Activated T-helper 2 cell treated with anti-CD3 and anti-CD28 coated beads, Interferon-gamma antibody, Interleukin-2, Interleukin-4, amounts not matched to agents 10 μg/mL and 5 μg/mL and 100 μg/mL, durations not matched to agents 14 hours and 24 hours and 36 hours (primary cell): ENCODE results near the gene OR1A1. TPM values are rescaled to one million over a fixed set of nuclear protein-coding genes. Genes with fewer than 3 reads are reported as not detected.
"Not testable (repeated sequence)": the region's sequence is repeated elsewhere in the genome, so short reads cannot be mapped to it uniquely, and the experiment has no call there.

ENCODE experiments used
- DNase-seq: peaks from one replicate; pipeline ENCODE4 v3.0.0; 2021; ENCODE audit warnings: low spot score
- H3K27ac Mint-ChIP-seq: one replicate; pipeline ENCODE4 v1.8.0; 2021; ENCODE audit warnings: mixed read lengths
- H3K27me3 Mint-ChIP-seq: one replicate; pipeline ENCODE4 v1.8.0; 2021; ENCODE audit warnings: low read depth, mixed read lengths
- H3K36me3 Mint-ChIP-seq: one replicate; pipeline ENCODE4 v1.8.0; 2021; ENCODE audit warnings: low read depth, mixed read lengths
- H3K4me1 Mint-ChIP-seq: one replicate; pipeline ENCODE4 v1.8.0; 2021; ENCODE audit warnings: low read depth, mixed read lengths
- H3K4me3 Mint-ChIP-seq: one replicate; pipeline ENCODE4 v1.8.0; 2021; ENCODE audit warnings: low read depth, mild to moderate bottlenecking, moderate library complexity, mixed read lengths
- H3K9me3 Mint-ChIP-seq: one replicate; pipeline ENCODE4 v1.8.0; 2021; ENCODE audit warnings: mixed read lengths
- intact Hi-C: fragments of 100-400 bp; cut with micrococcal nuclease; formaldehyde crosslinking; loops from one replicate; pipeline ENCODE4 v1.15.1; 2023
- total RNA-seq: library from RNA; stranded (reverse); gene quantifications from 2 replicates; pipeline ENCODE4 v1.2.3, GENCODE V29; 2022

OR1A1 gene, protein sequence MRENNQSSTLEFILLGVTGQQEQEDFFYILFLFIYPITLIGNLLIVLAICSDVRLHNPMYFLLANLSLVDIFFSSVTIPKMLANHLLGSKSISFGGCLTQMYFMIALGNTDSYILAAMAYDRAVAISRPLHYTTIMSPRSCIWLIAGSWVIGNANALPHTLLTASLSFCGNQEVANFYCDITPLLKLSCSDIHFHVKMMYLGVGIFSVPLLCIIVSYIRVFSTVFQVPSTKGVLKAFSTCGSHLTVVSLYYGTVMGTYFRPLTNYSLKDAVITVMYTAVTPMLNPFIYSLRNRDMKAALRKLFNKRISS
- total RNA-seq = not detected in 2 replicates

- no peaks in the 10 kb centered on the region for H3K4me1 Mint-ChIP-seq
- H3K4me3 Mint-ChIP-seq = no peak within 1 kb of the TSS
- H3K9me3 Mint-ChIP-seq = no peaks in the 10 kb centered on the region
- no peak within 1 kb of the TSS for H3K27ac Mint-ChIP-seq
- no peak for DNase-seq
- intact Hi-C loops = no loop called here
- H3K27me3 Mint-ChIP-seq = no peaks in the 10 kb centered on the region
- H3K36me3 Mint-ChIP-seq = no peaks in the 10 kb centered on the region
Observed at GRCh38 chr17:3207367-3207766, at the start of gene OR1A1. TSS of gene OR1A1 (plus strand) at chr17:3207667. CDS start at chr17:3215621, 7,954 bp downstream.

GRCh38 chr17:3167574-3167973 is 39.9 kb upstream of the OR1A1 start:
- no peaks in the 10 kb centered on the region for H3K4me1 Mint-ChIP-seq
- H3K4me3 Mint-ChIP-seq = no peak overlapping the region
- H3K9me3 Mint-ChIP-seq = no peaks in the 10 kb centered on the region
- no peaks in the 10 kb centered on the region for H3K27me3 Mint-ChIP-seq
- no peak for DNase-seq
- no peak overlapping the region for H3K27ac Mint-ChIP-seq
- intact Hi-C loops = no loop called here
- H3K36me3 Mint-ChIP-seq = no peaks in the 10 kb centered on the region

DNA sequence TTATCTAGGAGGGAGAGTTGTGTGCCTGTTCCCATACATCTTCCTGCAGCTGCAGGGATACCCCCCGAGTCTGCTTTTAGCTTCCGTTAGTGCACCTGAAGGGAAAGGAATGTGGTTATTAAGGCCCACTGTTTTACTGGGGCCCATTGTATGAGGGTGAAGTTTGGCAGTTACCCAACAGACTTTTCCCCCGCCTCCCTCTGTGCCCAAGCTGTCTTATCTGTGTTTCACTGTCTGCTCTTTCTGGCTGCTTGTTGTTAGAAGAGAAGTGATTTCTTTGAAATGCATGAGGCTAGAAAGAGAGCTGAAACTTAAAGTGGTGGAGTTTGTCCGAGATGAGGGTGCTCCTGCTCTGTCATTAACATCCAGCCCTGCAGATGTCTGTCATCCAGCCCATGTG is 17.5 kb upstream of the OR1A1 start:
- Mint-ChIP-seq H3K4me3 (no peak overlapping the region), H3K27me3 (peaks cover 2% of the 10 kb centered on the region), H3K4me1 (no peaks in the 10 kb centered on the region), H3K36me3 (no peaks in the 10 kb centered on the region), H3K27ac (no peak overlapping the region), H3K9me3 (no peaks in the 10 kb centered on the region)
- intact Hi-C loops = no loop called here
- DNase-seq = no peak

DNA sequence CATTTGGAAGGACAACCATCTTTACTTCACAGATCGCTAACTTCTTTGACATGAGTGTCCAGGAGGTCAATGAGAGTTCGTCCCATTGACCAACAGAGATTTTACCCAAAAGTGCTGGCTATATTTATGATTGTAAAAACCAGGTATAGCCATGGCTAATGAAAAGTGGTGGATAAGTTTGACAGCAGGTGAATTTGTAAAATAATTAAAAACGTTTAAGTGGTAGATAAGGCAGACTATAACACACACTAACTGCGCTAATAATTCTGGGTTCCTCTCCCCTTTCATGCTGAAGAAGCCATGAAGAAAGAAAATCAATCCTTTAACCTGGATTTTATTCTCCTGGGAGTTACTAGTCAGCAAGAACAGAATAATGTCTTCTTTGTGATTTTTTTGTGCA is 10.2 kb upstream of the OR1A1 start, which contains the start of gene OR1A2:
OR1A2 (plus strand) TSS at position 301 of the 400 bp plus-strand sequence; CDS start at position 301, 0 bp downstream.
- no peak for DNase-seq
- peaks cover 2% of the 10 kb centered on the region for H3K27me3 Mint-ChIP-seq
- no peaks in the 10 kb centered on the region for H3K4me1 Mint-ChIP-seq
- no peak within 1 kb of the TSS for H3K4me3 Mint-ChIP-seq
- H3K9me3 Mint-ChIP-seq = no peaks in the 10 kb centered on the region
- intact Hi-C loops = no loop called here
- H3K36me3 Mint-ChIP-seq = no peaks in the 10 kb centered on the region
- H3K27ac Mint-ChIP-seq = no peak within 1 kb of the TSS

DNA sequence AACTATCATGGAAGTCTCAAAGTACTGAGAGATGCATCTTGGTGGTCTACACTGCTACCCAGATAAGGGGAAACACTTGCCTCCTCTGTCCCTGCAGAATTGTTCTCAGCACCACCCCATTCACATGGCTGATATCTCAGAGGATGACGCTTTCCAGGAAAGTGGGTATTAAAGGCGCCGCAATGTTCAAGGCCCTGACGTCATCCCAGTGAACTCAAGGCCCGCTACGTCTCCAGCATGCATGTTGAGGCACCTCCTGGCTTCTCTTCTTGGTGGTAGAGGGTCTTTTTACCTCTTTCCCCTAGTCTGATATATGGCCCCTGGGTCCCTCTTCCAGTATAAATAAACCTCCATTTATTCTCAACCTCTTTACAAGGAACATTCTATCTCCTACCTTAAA is 1.0 kb downstream of the OR1A1 start:
- intact Hi-C loops = no loop called here
- Mint-ChIP-seq H3K4me3 (no peak overlapping the region), H3K9me3 (no peaks in the 10 kb centered on the region), H3K27me3 (no peaks in the 10 kb centered on the region), H3K36me3 (no peaks in the 10 kb centered on the region), H3K4me1 (no peaks in the 10 kb centered on the region), H3K27ac (no peak overlapping the region)
- DNase-seq = no peak

GRCh38 chr17:3213001-3213400 is 5.5 kb downstream of the OR1A1 start:
- no peaks in the 10 kb centered on the region for H3K36me3 Mint-ChIP-seq
- H3K4me1 Mint-ChIP-seq = no peaks in the 10 kb centered on the region
- DNase-seq = no peak
- H3K27ac Mint-ChIP-seq = no peak overlapping the region
- H3K4me3 Mint-ChIP-seq = no peak overlapping the region
- peaks cover 3% of the 10 kb centered on the region for H3K9me3 Mint-ChIP-seq
- H3K27me3 Mint-ChIP-seq = no peaks in the 10 kb centered on the region
- intact Hi-C loops = no loop called here

- intact Hi-C loops = no loop called here
- Mint-ChIP-seq H3K4me3 (no peak overlapping the region), H3K27me3 (no peaks in the 10 kb centered on the region), H3K36me3 (no peaks in the 10 kb centered on the region), H3K27ac (no peak overlapping the region), H3K9me3 (peaks cover 3% of the 10 kb centered on the region), H3K4me1 (no peaks in the 10 kb centered on the region)
- no peak for DNase-seq
Observed at GRCh38 chr17:3213587-3213986, 6.1 kb downstream of the OR1A1 start.

DNA sequence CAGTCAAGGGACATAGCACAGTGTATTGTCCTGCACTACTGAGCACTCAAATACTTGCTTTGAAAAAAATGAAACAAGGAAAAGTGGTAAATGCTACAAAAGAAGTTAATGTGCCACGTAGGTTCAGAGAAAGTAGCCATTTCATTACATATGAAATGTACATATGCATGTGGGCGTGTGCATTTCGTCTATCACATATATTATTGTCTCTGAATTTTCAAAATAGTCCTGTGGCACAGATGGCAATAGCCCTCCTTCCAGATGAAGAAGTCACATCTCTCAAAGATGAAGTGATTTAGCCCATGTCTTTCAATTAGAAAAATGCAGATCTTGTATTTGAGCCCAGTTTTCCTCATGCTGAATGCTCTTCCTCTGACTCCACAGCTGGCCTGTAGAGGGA is 12.5 kb downstream of the OR1A1 start:
- H3K4me3 Mint-ChIP-seq, DNase-seq, H3K4me1 Mint-ChIP-seq, H3K36me3 Mint-ChIP-seq, intact Hi-C loops, H3K27me3 Mint-ChIP-seq, H3K27ac Mint-ChIP-seq: not testable (repeated sequence)
- H3K9me3 Mint-ChIP-seq = peaks cover 11% of the 10 kb centered on the region

DNA sequence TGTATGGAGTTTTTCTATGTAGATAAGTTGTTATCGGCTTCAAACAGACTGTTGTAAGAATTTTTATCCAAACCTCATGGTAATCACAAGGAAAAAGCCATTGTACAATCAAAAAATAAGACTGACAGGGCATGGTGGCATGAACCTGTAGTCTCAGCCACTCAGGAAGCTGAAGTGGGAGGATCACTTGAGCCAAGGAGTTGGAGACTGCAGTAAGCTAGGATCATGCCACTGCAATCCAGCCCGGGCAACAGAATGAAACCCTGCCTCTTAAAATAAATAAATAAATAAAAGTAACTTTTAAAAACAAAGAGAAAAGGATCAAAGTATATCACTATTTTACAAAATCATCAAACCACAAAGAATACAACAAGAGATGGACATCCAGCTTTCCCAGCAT is 14.4 kb downstream of the OR1A1 start:
- Mint-ChIP-seq H3K27me3 (peaks cover 2% of the 10 kb centered on the region), H3K27ac (no peak overlapping the region), H3K9me3 (peaks cover 11% of the 10 kb centered on the region), H3K36me3 (no peaks in the 10 kb centered on the region), H3K4me1 (peaks cover 8% of the 10 kb centered on the region), H3K4me3 (peak overlapping the region; percentile 62)
- intact Hi-C loops = no loop called here
- no peak for DNase-seq

DNA sequence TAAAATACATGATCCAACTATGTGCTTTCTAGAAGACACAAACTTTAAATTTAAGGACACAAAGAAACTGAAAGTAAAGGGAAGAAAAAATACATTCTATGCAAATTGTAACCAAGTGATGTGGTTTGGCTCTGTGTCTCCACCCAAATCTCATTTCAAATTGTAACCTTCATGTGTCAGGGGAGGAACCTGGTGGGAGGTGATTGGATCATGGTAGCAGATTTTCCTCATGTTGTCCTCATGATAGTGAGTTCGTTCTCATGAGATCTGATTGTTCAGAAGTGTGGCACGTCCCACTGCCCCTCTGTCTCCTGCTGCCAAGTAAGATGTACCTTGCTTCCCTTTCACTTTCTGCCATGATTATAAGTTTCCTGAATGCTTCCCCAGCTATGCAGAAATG is 15.0 kb downstream of the OR1A1 start:
- DNase-seq = no peak
- intact Hi-C loops = no loop called here
- Mint-ChIP-seq H3K4me3 (peak overlapping the region; percentile 62), H3K4me1 (peaks cover 8% of the 10 kb centered on the region), H3K27me3 (peaks cover 2% of the 10 kb centered on the region), H3K27ac (no peak overlapping the region), H3K9me3 (peaks cover 9% of the 10 kb centered on the region), H3K36me3 (no peaks in the 10 kb centered on the region)

DNA sequence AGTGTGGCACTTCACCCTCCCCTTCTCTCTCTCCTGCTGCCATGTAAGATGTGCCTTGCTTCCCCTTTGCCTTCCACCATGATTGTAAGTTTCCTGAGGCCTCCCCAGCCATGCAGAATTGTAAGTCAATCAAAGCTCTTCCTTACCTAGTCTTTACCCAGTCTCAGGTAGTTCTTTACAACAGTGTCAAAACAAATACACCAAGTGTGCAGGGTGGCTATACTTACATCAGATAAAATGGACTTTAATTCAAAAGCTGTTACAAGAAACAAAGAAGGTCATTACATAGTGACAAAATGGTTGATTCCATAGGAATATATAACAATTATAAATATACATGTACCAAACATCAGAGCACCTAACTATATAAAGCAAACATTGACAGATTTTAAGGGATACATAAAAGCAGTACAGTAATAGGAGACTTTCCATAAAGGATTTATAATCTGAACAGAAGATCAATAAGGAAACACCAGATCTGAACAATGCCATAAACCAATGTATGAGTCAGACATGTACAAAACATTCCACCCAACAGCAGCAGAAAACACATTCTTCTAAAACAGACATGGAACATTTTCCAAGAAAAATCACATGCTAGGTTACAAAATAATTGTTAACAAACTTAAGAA is 17.4 kb downstream of the OR1A1 start:
- DNase-seq, H3K36me3 Mint-ChIP-seq, H3K27ac Mint-ChIP-seq, H3K4me3 Mint-ChIP-seq, H3K27me3 Mint-ChIP-seq, H3K9me3 Mint-ChIP-seq, H3K4me1 Mint-ChIP-seq, intact Hi-C loops: not testable (repeated sequence)

DNA sequence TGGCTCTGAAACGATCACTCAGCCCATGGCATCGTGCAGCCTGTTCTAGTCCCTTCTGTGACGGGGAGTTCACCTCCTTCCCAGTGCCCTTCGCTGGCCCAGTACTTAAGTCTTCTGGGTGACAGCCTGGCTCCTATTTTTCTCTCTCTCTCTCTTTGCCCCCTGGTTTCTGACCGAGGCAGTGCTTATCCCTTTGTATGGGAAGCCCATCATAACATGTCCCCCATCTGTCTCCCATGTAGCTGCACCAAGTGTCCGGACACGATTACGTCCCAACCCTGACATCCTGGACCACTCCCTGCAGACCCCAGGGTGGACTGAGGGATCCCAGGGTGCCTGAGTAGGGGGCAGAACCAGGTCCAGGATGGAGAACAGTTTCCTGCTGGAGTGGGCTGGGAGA is 24.8 kb downstream of the OR1A1 start:
- H3K27ac Mint-ChIP-seq, H3K4me3 Mint-ChIP-seq, H3K4me1 Mint-ChIP-seq, DNase-seq, H3K36me3 Mint-ChIP-seq, intact Hi-C loops, H3K9me3 Mint-ChIP-seq, H3K27me3 Mint-ChIP-seq: not testable (repeated sequence)

- H3K9me3 Mint-ChIP-seq, H3K4me1 Mint-ChIP-seq, intact Hi-C loops, H3K36me3 Mint-ChIP-seq, H3K27ac Mint-ChIP-seq, H3K27me3 Mint-ChIP-seq, DNase-seq, H3K4me3 Mint-ChIP-seq: not testable (repeated sequence)
Observed at GRCh38 chr17:3238685-3239084, 31.2 kb downstream of the OR1A1 start.
